HPDE6-E6E7 (cell line): ENCODE measurements around the gene ITSN1.

ENCODE experiments used
- DNase-seq: peaks from one replicate; pipeline ENCODE4 v3.0.0; 2011; ENCODE audit warnings: missing footprints; ENCODE audit errors: extremely low spot score

Gene ITSN1

GRCh38 chr21:33811167-33812010 lies 169.1 kb downstream of the ITSN1 start:
- no peak for DNase-seq

GRCh38 chr21:33813832-33814365 lies 171.6 kb downstream of the ITSN1 start:
- no peak for DNase-seq

GRCh38 chr21:33815143-33815707 lies 172.9 kb downstream of the ITSN1 start:
- DNase-seq = no peak

- no peak for DNase-seq
Measured at GRCh38 chr21:33816174-33816573, 173.9 kb downstream of the ITSN1 start.

- no peak for DNase-seq
Measured at GRCh38 chr21:33817138-33817537, 174.8 kb downstream of the ITSN1 start.

- DNase-seq = no peak
Measured at GRCh38 chr21:33817663-33818451, 175.6 kb downstream of the ITSN1 start.

- DNase-seq = no peak
Measured at GRCh38 chr21:33820230-33820770, 178.0 kb downstream of the ITSN1 start.

GRCh38 chr21:33820798-33821197 lies 178.5 kb downstream of the ITSN1 start:
- no peak for DNase-seq

GRCh38 chr21:33821503-33822322 lies 179.4 kb downstream of the ITSN1 start:
- no peak for DNase-seq

- DNase-seq = no peak
Measured at GRCh38 chr21:33824156-33824941, 182.0 kb downstream of the ITSN1 start.

- DNase-seq = no peak
Measured at GRCh38 chr21:33825419-33825818, 183.1 kb downstream of the ITSN1 start.

GRCh38 chr21:33825915-33826314 lies 183.6 kb downstream of the ITSN1 start:
- no peak for DNase-seq

GRCh38 chr21:33828083-33828482 lies 185.8 kb downstream of the ITSN1 start:
- no peak for DNase-seq

GRCh38 chr21:33828577-33828976 lies 186.3 kb downstream of the ITSN1 start:
- DNase-seq = no peak

GRCh38 chr21:33829844-33830243 lies 187.5 kb downstream of the ITSN1 start:
- DNase-seq = no peak

GRCh38 chr21:33831962-33832659 lies 189.8 kb downstream of the ITSN1 start:
- DNase-seq = no peak

- no peak for DNase-seq
Measured at GRCh38 chr21:33834801-33835500, 192.7 kb downstream of the ITSN1 start.

- no peak for DNase-seq
Measured at GRCh38 chr21:33835920-33836319, 193.6 kb downstream of the ITSN1 start.

GRCh38 chr21:33836408-33836807 lies 194.1 kb downstream of the ITSN1 start:
- no peak for DNase-seq
